Stimulated activated CD4-positive, alpha-beta T cell treated with anti-CD3 and anti-CD28 coated beads, TNF-alpha, amount 100 ng/mL, for 4 hours (primary cell): ENCODE results near the gene SMARCC1.

Experiments used
- DNase-seq, 3 experiments: peaks; one replicate each; pipeline ENCODE4 v3.0.0-alpha.2; 2020; ENCODE audit warnings: low read depth in 3 of 3

The SMARCC1 gene

GRCh38 chr3:47634996-47635395 lies 146.7 kb downstream of the SMARCC1 start:
- DNase-seq, result no peak

- no peak for DNase-seq
Measured at GRCh38 chr3:47630810-47631209, 150.9 kb downstream of the SMARCC1 start.

- no peak for DNase-seq
Measured at GRCh38 chr3:47629770-47630169, 151.9 kb downstream of the SMARCC1 start.

- no peak for DNase-seq
Measured at GRCh38 chr3:47628426-47628825, 153.3 kb downstream of the SMARCC1 start.

- DNase-seq, result no peak
Measured at GRCh38 chr3:47622671-47623461, 158.8 kb downstream of the SMARCC1 start.

GRCh38 chr3:47617086-47618010 lies 164.3 kb downstream of the SMARCC1 start:
- no peak for DNase-seq

- DNase-seq, result no peak
Measured at GRCh38 chr3:47614788-47615187, 166.9 kb downstream of the SMARCC1 start.

- DNase-seq, result no peak
Measured at GRCh38 chr3:47613722-47614121, 168.0 kb downstream of the SMARCC1 start.

GRCh38 chr3:47612879-47613278 lies 168.8 kb downstream of the SMARCC1 start:
- no peak for DNase-seq

GRCh38 chr3:47612178-47612577 lies 169.5 kb downstream of the SMARCC1 start:
- DNase-seq, result no peak

- no peak for DNase-seq
Measured at GRCh38 chr3:47611576-47611975, 170.1 kb downstream of the SMARCC1 start.

GRCh38 chr3:47610583-47610982 lies 171.1 kb downstream of the SMARCC1 start:
- no peak for DNase-seq

GRCh38 chr3:47607335-47607734 lies 174.4 kb downstream of the SMARCC1 start:
- DNase-seq, result no peak

- DNase-seq, result no peak
Measured at GRCh38 chr3:47606165-47606564, 175.5 kb downstream of the SMARCC1 start.

GRCh38 chr3:47605652-47606051 lies 176.0 kb downstream of the SMARCC1 start:
- DNase-seq, result no peak

GRCh38 chr3:47604145-47604544 lies 177.5 kb downstream of the SMARCC1 start:
- no peak for DNase-seq

- DNase-seq, result no peak
Measured at GRCh38 chr3:47603332-47603731, 178.4 kb downstream of the SMARCC1 start.

GRCh38 chr3:47601281-47601680 lies 180.4 kb downstream of the SMARCC1 start:
- no peak for DNase-seq

- no peak for DNase-seq
Measured at GRCh38 chr3:47594792-47595191, 186.9 kb downstream of the SMARCC1 start.

GRCh38 chr3:47592066-47592795 lies 189.5 kb downstream of the SMARCC1 start:
- DNase-seq, result no peak

GRCh38 chr3:47590216-47590615 lies 191.5 kb downstream of the SMARCC1 start:
- DNase-seq, result no peak

GRCh38 chr3:47588587-47588986 lies 193.1 kb downstream of the SMARCC1 start:
- DNase-seq, result no peak
